HG02571 (cell line): ENCODE measurements around the gene CDH24.
A peak's percentile ranks its signal among the peaks of the same experiment; 100 is the strongest.

Experiments
- ATAC-seq: cut with Tn5 transposase; IDR thresholded peaks from one replicate; pipeline ENCODE4 v1.9.1; 2021; ENCODE audit warnings: mild to moderate bottlenecking, moderate library complexity; ENCODE audit not compliant: unreplicated experiment

CDH24 gene

DNA sequence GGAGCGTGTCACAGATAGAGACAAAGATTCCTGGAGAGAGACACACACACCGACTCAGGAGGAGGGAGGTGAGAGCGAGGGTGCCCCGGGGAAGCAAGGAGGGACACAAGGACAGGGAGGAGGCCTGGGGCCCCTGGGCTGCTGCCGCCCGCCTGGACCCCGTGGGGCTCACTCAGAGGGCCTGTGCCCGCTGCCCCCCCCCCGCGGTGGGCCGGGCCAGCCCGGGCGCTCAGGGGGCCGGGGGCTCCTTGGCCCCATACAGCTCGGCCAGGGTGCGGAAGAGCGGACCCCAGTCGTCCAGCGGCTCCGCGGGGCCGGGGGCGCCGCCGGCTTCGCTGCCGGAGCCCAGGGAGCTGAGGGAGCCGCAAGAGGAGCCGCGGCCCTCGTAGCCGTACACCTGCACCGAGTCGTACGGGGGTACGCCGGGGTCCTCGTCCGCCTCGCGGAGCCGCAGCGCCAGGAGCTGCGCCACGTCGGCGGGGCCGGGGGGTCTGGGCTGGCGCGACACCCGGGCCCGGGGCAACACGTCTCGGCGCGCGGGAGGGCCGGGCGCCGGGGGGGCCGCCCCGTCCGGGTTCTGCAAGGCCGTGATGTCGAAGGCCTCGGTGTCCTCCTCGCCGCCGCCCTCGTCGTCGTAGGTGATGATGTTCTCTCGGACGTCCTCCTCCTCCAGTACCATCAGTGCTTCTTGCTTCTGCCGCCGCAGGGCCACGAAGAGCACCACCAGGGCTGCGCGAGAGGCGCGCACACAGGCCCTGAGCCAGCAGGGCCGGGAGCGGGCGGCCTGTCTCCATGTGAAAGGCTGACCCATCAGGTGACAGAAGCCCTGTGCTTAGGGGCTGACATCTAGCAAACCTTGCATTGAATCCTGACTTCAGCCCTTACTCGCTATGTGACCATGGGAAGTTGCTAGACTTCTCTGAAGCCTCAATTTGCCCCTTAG, 9.3 kb downstream of the CDH24 start:
- ATAC-seq = no peak

DNA sequence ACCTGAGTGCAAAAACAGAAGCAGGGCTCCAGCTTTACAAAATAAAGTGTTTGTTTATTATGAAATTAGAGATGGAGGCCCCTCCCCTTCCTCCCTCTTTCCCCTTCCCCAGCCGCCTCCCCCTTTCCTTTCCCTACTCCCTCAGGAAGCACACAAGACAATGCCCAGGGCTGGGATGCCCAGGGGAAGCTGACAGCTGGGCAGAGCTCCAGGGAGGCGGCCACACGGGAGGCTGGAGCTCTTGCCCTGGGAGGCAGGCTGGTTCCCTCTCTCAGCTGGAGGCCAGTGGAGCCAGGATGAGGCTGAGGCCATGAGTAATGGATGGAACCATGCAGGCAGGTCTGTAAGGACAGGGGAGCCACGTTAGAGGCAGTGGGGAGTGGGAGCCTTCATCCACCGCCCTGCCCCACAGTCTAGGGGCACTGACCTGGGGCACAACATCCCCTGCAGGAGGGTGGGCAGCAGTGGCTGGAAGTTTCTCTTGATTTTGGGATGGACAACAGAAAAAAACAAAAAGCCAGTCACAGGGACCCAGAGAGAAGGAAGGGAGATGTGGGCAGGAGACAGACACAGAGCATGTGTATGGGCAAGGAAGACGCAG, 10.2 kb downstream of the CDH24 start:
- ATAC-seq = no peak

- no peak for ATAC-seq
Observed at GRCh38 chr14:23045419-23046357, 11.6 kb downstream of the CDH24 start.

DNA sequence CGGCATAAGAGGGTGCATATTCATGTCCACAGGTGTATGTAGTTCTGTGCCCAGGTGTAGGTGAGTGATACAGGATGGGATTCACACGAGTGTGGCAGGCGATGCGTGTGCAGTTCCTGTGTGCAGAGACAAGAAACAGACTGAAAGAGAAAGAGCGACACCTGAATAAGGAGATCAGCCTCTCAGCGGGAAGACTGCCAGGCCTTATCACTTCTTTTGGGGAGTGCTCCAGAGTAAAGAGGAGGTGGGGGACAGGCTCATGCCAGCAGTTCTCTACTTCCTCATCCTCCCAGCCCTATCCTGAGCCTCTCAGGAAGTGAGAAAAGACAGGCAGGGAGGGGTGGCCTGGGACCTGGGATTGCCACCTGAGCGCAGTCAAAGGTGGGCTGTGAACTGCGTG, 12.5 kb downstream of the CDH24 start:
- ATAC-seq = no peak

DNA sequence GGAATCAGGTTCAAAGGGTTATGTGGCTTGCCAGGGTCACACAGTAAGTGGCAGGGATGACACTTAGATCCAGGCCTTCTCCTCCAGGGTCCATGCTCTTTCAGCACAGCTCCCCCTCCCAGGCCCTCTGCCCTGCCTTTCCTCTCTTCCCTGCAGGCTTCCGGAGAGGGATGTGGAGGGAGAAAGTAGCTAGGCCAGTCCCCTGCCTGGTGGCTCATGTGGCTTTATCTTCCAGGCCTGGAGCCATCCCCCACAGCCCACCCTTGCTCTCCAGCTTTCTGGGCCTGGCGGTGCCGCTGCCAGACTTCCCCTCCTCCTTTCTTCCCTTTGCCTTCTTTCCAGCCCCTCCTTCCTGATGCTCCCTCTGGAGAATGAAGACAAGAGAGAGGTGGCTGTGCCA, 13.6 kb downstream of the CDH24 start:
- ATAC-seq = no peak

- ATAC-seq = no peak
Observed at GRCh38 chr14:23043145-23043544, 14.2 kb downstream of the CDH24 start.

DNA sequence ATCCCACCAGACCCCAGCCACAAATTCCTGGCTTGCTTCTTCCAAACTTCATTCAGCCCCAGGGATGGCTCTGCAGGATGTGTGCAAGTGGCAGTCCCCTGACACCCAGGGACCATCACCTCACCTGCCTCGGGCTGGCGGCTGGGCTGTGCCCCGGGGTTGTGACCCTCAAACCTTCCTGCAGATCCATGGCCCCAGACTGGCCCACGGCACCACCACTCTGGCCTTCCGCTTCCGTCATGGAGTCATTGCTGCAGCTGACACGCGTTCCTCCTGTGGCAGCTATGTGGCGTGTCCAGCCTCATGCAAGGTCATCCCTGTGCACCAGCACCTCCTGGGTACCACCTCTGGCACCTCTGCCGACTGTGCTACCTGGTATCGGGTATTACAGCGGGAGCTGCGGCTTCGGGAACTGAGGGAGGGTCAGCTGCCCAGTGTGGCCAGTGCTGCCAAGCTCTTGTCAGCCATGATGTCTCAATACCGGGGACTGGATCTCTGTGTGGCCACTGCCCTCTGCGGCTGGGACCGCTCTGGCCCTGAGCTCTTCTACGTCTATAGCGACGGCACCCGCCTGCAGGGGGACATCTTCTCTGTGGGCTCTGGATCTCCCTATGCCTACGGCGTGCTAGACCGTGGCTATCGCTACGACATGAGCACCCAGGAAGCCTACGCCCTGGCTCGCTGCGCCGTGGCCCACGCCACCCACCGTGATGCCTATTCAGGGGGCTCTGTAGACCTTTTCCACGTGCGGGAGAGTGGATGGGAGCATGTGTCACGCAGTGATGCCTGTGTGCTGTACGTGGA, 15.0 kb downstream of the CDH24 start, which contains the start of gene PSMB11:
Gene PSMB11 (plus strand): TSS at position 51 of the 804 bp plus-strand sequence. CDS start 14 bp downstream, at position 65.
- no peak for ATAC-seq

- no peak for ATAC-seq
Observed at GRCh38 chr14:23041729-23042128, 15.6 kb downstream of the CDH24 start.

DNA sequence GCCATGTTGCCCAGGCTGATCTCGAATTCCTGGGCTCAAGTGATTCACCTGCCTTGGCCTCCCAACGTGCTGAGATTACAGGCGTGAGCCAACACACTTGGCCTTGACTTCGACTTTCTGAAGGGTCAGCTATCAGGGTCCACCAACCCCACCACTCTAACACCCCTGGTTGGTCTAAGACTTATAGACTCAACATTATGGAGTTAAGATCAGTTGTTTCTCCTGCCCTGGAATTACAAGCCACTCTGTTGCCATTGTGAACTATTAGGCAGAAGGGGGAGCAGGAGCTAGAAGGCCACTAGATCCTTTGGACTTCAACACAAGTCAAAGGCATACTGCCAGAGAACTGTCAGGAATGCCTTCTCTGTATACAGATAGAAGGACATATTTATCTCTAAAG, 17.2 kb downstream of the CDH24 start:
- ATAC-seq = no peak

DNA sequence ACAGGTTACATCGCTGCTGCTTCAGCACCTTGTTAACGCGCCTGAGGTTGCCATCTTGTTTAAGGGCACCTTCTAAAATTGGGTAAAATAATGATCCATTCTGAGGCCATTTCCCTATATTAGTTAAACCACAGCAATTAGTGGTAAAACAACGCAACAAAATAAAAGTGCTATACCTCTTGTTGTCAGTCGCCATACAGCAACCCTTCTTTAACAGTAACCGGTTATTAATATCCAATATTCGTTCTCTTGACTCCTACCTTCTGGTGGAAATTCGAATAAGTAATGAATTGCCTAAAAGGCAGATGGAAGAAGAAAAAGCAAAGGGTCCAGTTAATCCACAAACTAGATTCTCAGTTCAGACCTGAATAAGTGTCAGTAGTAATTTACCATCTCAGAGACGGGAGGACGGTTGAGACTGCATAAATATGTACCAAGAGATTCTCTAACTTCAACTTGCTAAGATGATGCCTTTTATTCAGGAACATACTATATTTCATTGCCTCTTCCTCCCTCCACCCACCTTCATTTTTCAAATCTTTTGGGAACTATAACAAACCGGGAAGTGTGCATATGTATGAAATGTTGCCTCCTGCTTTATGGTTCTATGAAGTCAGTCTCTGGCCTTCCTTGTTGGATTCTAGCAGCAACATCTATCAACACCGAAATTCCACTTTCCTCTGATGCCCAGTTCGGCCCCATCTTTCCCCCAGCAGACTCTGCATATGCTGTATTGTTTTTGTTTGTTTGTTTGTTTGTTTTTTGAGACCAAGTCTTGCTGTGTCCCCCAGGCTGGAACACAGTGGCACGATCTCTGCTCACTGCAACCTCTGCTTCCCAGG, 21.8 kb downstream of the CDH24 start:
- ATAC-seq = no peak

DNA sequence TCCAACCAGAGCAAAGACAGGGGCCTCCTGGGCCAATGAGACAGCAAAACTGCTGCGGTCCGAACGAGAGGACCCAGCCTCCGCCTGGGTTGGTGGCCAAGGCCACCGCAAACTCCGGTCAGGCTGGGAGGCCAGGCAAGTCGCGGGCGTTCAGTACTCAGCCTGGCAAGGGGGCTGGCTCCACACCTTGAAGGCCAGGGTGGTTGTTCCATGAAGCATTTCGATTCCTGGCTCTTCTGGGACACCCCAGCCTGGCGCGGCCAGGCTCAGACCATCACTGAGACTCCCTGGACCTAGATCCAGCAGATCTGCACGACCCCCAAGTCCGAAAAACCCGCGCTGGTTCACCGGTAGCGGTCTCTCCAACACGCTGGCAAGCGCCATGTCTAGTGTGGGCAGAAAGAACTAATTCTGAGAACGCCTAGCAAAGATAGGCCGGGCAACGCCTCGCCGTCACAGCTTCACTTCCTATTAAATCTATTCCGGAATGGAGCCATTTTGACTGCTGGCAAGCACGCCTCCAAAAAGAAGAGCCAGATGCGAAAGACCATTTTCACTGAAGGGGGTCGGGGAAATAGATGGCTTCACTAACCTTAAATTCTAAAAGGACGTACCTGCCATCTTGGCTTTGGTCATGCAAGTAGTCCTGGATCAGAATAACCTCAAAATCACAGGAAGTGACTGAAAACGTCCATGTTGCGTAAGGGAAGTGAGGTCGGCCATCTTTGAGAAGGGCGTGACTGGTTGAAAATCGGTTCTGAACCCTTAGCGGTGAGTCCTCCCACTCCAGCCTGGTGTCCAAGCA, 22.6 kb downstream of the CDH24 start, which contains the start of gene PSMB5:
Gene PSMB5 (minus strand): TSS at position 403 of the 805 bp plus-strand sequence. CDS start 19 bp downstream, at position 384.
- peak; percentile 94 for ATAC-seq

DNA sequence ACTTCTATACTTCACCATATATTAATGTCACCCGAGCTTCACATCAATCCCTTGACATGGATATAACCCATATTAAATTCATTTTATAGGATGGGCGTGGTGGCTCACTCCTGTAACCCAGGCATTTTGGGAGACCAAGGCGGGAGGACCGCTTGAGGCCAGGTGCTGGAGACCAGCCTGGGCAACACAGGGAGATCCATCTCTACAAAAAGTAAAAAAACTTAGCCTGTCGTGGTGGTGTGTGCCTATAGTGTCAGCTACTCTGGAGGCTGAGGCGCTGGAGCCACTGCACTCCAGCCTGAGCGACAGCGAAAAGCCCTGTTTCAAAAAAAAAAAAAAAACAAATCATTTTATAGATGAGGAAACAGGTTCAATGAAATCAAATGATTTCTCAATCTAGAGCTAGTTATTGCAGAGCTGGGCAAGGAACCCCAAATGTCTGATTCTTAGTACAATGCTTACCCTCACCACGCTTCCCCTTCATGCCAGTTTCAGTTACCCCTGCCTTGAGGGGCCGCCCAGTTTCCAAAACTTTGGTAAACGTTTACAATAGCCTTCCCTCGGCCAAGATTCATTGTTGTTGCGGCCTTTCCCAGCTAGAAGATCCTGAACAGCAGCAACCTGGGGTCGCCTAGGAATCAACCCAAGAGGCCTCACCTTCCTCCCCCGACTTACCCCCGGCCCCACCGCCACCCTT, 23.4 kb downstream of the CDH24 start:
- ATAC-seq = peak; percentile 6

DNA sequence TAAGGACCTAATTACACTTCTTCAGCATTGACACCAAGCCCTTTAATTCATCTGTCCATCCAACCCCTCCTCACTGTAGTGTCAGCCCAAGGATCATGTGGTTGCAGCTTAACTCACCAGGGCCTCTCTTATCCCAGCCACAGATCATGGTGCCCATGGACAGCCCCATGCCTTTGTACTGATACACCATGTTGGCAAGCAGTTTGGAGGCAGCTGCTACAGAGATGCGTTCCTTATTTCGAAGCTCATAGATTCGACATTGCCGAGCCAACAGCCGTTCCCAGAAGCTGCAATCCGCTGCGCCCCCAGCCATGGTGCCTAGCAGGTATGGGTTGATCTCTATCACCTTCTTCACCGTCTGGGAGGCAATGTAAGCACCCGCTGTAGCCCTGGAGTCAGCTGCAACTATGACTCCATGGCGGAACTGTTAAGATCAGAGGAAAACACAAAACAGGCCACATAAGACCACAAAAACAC, 24.0 kb downstream of the CDH24 start:
- no peak for ATAC-seq

- no peak for ATAC-seq
Observed at GRCh38 chr14:23030936-23031335, 26.4 kb downstream of the CDH24 start.

DNA sequence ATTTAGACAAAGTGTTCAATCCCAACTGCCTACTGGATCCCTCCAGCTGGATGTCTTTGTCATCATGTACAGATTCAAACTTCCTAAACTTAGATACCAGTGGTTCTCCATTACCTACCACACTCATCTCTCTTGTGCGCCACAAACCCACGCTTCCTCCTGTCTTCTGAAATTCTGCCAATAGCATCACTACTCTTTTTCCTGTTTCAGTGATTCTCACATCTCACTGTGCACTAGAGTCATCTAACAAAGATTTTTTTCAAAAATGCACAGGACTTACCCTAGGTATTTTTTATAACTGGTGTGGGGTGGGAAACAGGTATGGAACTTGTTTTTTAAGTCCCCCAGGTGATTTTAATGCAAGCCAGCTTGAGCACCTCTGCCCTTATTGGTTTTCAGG, 28.5 kb downstream of the CDH24 start:
- no peak for ATAC-seq

DNA sequence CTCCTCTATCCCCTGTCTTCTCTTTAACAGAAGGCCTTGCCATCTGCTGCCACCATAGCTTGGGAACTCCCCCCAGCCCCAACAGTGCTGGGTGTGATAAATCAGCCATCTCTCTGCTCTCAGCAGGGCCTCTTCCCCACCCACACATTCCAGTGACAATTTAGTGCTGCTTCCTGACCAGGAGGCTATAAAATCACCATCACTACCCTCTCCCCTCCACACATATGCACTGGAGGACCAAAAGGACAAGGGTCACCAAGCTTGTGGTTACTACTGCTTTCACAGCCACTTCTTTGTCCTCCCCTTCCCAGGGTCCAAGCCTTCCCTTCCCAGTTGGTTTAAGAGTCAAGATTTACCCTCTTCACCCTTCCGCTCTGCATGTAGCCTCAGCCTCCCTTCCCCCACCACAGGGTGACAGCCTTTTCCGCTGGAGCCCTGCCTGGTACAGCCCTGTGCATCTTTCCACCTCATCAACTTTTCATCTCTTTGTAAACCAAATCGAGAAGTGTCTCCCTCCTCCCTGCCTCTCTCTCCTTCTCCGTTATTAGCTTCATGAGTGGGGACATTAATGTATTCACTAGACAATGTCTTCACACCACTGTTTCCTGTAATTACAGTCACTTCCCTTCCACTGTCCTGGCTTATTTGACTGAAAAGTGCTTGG, 32.0 kb downstream of the CDH24 start:
- no peak for ATAC-seq

GRCh38 chr14:23024612-23025075, 32.7 kb downstream of the CDH24 start:
- no peak for ATAC-seq
